ENCODE data around the gene ESD.
"Not testable (repeated sequence)": the region's sequence is repeated elsewhere in the genome, so short reads cannot be mapped to it uniquely, and the experiment has no call there.

Gene ESD

DNA sequence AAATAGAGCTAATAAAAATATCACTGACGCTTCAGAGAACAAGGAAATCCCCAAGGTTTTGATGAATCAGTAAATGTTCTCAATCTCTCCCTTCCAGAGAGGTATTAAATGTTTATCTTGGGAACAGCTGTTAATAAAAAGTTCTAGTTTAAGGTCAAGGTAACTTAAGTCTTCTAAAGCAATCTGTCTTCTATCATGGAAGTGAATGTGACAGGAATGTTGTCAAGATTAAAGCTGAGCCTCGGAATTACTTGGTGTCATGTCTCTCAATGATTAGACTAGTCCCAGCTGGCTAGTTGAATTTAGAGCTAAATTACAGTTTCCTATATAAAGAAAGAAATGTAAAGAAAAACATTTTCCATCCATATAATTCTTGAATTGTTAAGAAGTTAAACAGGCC, 23.4 kb downstream of the ESD start:
- H3K9ac ChIP-seq (ENCODE audit: low read length): no peak overlapping the region
- H3K27ac ChIP-seq (ENCODE audit: low read depth, low read length, poor library complexity, severe bottlenecking): no peak overlapping the region
- H2AFZ ChIP-seq (ENCODE audit: low read length): no peak overlapping the region
- TF ChIP-seq, protein P1, sequence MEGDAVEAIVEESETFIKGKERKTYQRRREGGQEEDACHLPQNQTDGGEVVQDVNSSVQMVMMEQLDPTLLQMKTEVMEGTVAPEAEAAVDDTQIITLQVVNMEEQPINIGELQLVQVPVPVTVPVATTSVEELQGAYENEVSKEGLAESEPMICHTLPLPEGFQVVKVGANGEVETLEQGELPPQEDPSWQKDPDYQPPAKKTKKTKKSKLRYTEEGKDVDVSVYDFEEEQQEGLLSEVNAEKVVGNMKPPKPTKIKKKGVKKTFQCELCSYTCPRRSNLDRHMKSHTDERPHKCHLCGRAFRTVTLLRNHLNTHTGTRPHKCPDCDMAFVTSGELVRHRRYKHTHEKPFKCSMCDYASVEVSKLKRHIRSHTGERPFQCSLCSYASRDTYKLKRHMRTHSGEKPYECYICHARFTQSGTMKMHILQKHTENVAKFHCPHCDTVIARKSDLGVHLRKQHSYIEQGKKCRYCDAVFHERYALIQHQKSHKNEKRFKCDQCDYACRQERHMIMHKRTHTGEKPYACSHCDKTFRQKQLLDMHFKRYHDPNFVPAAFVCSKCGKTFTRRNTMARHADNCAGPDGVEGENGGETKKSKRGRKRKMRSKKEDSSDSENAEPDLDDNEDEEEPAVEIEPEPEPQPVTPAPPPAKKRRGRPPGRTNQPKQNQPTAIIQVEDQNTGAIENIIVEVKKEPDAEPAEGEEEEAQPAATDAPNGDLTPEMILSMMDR (IDR thresholded peaks at IDR 0.05; ENCODE audit: low read length): no peak
- TF ChIP-seq EZH2 (IDR thresholded peaks at IDR 0.05; ENCODE audit: borderline replicate concordance, low read length): no peak
- H3K9me2 ChIP-seq (ENCODE audit: low read depth, low read length): no peaks in the 10 kb centered on the region
- no peaks in the 10 kb centered on the region for H3K79me2 ChIP-seq (ENCODE audit: insufficient read depth, low read length)
- H3K36me3 ChIP-seq (ENCODE audit: insufficient read depth, low read length): peaks cover 77% of the 10 kb centered on the region
- H3K27me3 ChIP-seq (ENCODE audit: insufficient read depth, low read length): no peaks in the 10 kb centered on the region
- H4K20me1 ChIP-seq (ENCODE audit: insufficient read depth, low read length): no peaks in the 10 kb centered on the region
- no peak overlapping the region for H3K4me3 ChIP-seq (ENCODE audit: low read depth, low read length, poor library complexity, severe bottlenecking)
- no peak overlapping the region for H3K4me2 ChIP-seq (ENCODE audit: low read length)
- no peaks in the 10 kb centered on the region for H3F3A ChIP-seq (ENCODE audit: insufficient read depth, low read length)
- no peaks in the 10 kb centered on the region for H3K9me3 ChIP-seq (ENCODE audit: low read length)
- no peaks in the 10 kb centered on the region for H3K4me1 ChIP-seq (ENCODE audit: insufficient read depth, low read length, severe bottlenecking)

DNA sequence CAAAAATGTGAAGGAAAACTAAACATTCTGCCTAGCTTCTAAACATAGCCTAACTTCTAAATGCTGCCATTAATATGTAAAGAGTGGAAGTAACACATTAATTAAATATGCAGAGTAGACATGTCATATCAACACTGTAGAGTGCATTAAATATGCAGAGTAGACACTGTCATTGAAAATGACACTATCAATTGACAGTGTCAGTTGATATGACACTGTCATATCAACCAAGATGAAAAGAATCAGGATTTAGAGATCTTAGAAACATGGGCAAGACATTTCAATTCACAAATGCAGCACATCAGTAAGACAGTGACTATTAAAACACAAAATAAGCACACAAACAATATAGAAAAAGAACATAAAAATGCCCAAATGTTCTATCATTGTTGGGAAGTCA, 25.3 kb downstream of the ESD start:
- H2AFZ ChIP-seq (ENCODE audit: low read length): no peak overlapping the region
- no peak overlapping the region for H3K27ac ChIP-seq (ENCODE audit: low read depth, low read length, poor library complexity, severe bottlenecking)
- no peaks in the 10 kb centered on the region for H3K9me2 ChIP-seq (ENCODE audit: low read depth, low read length)
- H3K4me3 ChIP-seq (ENCODE audit: low read depth, low read length, poor library complexity, severe bottlenecking): no peak overlapping the region
- H3K27me3 ChIP-seq (ENCODE audit: insufficient read depth, low read length): no peaks in the 10 kb centered on the region
- H3F3A ChIP-seq (ENCODE audit: insufficient read depth, low read length): no peaks in the 10 kb centered on the region
- no peak overlapping the region for H3K9ac ChIP-seq (ENCODE audit: low read length)
- H3K36me3 ChIP-seq (ENCODE audit: insufficient read depth, low read length): peaks cover 59% of the 10 kb centered on the region
- no peak overlapping the region for H3K4me2 ChIP-seq (ENCODE audit: low read length)
- no peaks in the 10 kb centered on the region for H3K79me2 ChIP-seq (ENCODE audit: insufficient read depth, low read length)
- H4K20me1 ChIP-seq (ENCODE audit: insufficient read depth, low read length): no peaks in the 10 kb centered on the region
- no peaks in the 10 kb centered on the region for H3K4me1 ChIP-seq (ENCODE audit: insufficient read depth, low read length, severe bottlenecking)
- H3K9me3 ChIP-seq (ENCODE audit: low read length): no peaks in the 10 kb centered on the region
- TF ChIP-seq, protein P1 (IDR thresholded peaks at IDR 0.05; ENCODE audit: low read length): no peak
- TF ChIP-seq EZH2 (IDR thresholded peaks at IDR 0.05; ENCODE audit: borderline replicate concordance, low read length): no peak

DNA sequence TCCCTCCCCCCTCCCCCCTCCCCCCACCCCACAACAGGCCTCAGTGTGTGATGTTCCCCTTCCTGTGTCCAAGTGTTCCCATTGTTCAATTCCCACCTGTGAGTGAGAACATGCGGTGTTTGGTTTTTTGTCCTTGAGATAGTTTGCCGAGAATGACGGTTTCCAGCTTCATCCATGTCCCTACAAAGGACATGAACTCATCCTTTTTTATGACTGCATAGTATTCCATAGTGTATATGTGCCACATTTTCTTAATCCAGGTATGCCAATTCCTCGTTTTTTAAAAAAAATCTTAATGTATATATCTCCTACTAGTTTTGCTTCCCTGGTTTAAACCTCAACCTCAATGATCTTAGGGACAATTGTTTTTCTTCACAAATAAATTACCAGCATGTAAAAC, 27.0 kb downstream of the ESD start:
- H3K9me2 ChIP-seq (ENCODE audit: low read depth, low read length); H3K4me1 ChIP-seq (ENCODE audit: insufficient read depth, low read length, severe bottlenecking); H3K4me2 ChIP-seq (ENCODE audit: low read length); H3F3A ChIP-seq (ENCODE audit: insufficient read depth, low read length); H3K4me3 ChIP-seq (ENCODE audit: low read depth, low read length, poor library complexity, severe bottlenecking); H3K9ac ChIP-seq (ENCODE audit: low read length); H4K20me1 ChIP-seq (ENCODE audit: insufficient read depth, low read length); H3K79me2 ChIP-seq (ENCODE audit: insufficient read depth, low read length); H2AFZ ChIP-seq (ENCODE audit: low read length); H3K27ac ChIP-seq (ENCODE audit: low read depth, low read length, poor library complexity, severe bottlenecking); H3K9me3 ChIP-seq (ENCODE audit: low read length); H3K27me3 ChIP-seq (ENCODE audit: insufficient read depth, low read length): not testable (repeated sequence)
- H3K36me3 ChIP-seq (ENCODE audit: insufficient read depth, low read length): peaks cover 44% of the 10 kb centered on the region

DNA sequence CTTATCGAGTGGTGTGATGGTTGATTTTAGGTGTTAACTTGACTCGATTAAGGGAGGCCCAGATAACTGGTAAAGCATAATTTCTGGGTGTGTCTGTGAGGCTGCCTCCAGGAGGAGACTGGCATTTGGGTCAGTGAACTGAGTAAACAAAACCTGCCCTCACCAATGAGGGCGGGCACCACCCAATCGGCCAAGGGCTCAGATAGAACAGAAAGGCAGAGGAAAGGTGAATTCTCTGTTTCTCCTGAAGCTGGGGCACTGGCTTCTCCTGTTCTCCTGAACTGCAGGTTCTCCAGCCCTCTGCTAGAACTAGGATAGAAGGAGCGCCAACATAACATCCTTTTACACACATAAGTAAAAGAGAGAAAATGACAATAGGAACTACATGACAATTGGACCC, 35.1 kb downstream of the ESD start:
- no peaks in the 10 kb centered on the region for H3K36me3 ChIP-seq (ENCODE audit: insufficient read depth, low read length)
- H3K27ac ChIP-seq (ENCODE audit: low read depth, low read length, poor library complexity, severe bottlenecking): no peak overlapping the region
- no peaks in the 10 kb centered on the region for H3K9me2 ChIP-seq (ENCODE audit: low read depth, low read length)
- no peak overlapping the region for H3K4me2 ChIP-seq (ENCODE audit: low read length)
- no peaks in the 10 kb centered on the region for H3K4me1 ChIP-seq (ENCODE audit: insufficient read depth, low read length, severe bottlenecking)
- H3K79me2 ChIP-seq (ENCODE audit: insufficient read depth, low read length): no peaks in the 10 kb centered on the region
- H3K9me3 ChIP-seq (ENCODE audit: low read length): no peaks in the 10 kb centered on the region
- H3K27me3 ChIP-seq (ENCODE audit: insufficient read depth, low read length): 0 out of 2 replicates have a peak, but pooled peaks cover 4% of the 10 kb centered on the region
- TF ChIP-seq, protein P1 (IDR thresholded peaks at IDR 0.05; ENCODE audit: low read length): no peak
- TF ChIP-seq EZH2 (IDR thresholded peaks at IDR 0.05; ENCODE audit: borderline replicate concordance, low read length): no peak
- no peak overlapping the region for H2AFZ ChIP-seq (ENCODE audit: low read length)
- H3K4me3 ChIP-seq (ENCODE audit: low read depth, low read length, poor library complexity, severe bottlenecking): no peak overlapping the region
- H3K9ac ChIP-seq (ENCODE audit: low read length): no peak overlapping the region
- H3F3A ChIP-seq (ENCODE audit: insufficient read depth, low read length): no peaks in the 10 kb centered on the region
- no peaks in the 10 kb centered on the region for H4K20me1 ChIP-seq (ENCODE audit: insufficient read depth, low read length)

Measured in OCI-LY1 (cell line).